C4-2B (cell line): ENCODE measurements around the gene NLRC5.

ENCODE experiments used
- H3K27ac ChIP-seq: fragments of 450-650 bp; 2 replicates; pipeline ENCODE4 v1.5.1; 2017
- ZFX ChIP-seq: fragments of 450-650 bp; IDR thresholded peaks from 2 replicates; pipeline ENCODE4 v1.6.1; 2017
- TF ChIP-seq, protein P1 (sequence below): fragments of 450-650 bp; conservative IDR thresholded peaks from 2 replicates; pipeline ENCODE4 v1.5.1; 2017; ENCODE audit warnings: mild to moderate bottlenecking

The NLRC5 gene

DNA sequence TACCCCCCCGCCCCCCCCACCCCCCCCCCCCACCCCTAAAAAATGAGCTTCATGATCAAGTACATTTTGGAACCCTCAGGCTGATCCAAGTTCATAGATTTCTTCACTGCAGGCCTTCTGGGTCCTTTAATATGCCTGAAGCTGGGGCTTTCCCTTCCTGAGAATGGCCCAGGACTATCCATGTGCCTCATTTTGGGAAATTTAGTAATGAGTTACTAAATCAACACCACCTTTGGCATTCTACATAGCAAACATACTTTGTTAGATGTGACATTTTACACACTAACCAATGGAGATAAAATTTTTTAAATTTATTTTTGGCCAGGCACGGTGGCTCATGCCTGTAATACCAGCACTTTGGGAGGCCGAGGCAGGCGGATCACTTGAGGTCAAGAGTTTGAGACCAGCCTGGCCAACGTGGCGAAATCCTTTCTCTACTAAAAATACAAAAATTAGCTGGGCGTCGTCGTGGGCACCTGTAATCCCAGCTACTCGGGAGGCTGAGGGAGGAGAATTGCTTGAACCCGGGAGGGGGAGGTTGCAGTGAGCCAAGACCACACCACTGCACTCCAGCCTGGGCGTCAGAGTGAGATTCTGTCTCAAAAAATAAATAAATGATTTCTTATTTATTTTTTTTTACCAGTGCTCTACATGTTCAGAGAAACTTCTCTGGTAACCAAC, 43.4 kb upstream of the NLRC5 start:
- TF ChIP-seq, protein P1, sequence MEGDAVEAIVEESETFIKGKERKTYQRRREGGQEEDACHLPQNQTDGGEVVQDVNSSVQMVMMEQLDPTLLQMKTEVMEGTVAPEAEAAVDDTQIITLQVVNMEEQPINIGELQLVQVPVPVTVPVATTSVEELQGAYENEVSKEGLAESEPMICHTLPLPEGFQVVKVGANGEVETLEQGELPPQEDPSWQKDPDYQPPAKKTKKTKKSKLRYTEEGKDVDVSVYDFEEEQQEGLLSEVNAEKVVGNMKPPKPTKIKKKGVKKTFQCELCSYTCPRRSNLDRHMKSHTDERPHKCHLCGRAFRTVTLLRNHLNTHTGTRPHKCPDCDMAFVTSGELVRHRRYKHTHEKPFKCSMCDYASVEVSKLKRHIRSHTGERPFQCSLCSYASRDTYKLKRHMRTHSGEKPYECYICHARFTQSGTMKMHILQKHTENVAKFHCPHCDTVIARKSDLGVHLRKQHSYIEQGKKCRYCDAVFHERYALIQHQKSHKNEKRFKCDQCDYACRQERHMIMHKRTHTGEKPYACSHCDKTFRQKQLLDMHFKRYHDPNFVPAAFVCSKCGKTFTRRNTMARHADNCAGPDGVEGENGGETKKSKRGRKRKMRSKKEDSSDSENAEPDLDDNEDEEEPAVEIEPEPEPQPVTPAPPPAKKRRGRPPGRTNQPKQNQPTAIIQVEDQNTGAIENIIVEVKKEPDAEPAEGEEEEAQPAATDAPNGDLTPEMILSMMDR = no peak
- TF ChIP-seq ZFX = no peak
- H3K27ac ChIP-seq = no peak overlapping the region

DNA sequence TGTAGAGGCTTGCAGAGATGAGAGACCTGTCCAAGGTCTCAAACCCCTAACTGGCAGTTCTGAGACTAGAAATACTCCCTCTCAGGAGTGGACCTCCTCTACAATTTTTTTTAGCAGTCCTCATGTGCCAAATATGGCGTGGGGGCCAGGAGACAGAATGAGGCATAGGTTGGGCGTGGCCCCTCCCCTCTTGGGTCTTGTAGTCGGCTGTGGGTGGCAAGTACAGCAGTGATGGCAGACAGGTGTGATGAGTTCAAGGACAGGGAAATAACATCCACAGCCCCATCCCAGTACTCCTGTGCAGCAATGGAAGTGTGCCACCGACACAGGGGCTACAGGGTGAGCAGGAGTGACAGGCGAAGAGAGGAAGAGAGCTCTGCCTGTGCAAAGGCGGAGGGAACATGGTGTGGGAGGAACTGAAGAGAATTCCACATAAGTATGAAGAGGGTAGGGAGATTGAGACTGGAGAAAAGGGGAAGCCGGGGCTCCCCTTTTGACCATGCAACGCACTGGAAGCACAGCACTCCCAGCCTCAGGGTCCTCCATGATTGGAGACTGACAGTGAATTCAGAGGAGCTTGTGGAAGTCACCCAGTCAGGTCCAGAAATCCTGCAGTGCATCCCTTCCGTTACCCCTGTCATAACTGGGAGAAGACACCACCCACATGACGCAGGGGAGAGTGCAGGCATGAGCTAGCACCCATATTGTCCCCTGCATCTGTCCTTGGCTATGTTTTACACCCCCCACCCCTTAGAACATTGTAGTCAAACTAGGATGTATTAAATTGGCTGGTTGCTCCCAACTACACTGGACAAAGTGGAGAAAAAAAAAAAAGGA, 42.4 kb upstream of the NLRC5 start:
- H3K27ac ChIP-seq = no peak overlapping the region
- TF ChIP-seq ZFX = no peak
- TF ChIP-seq, protein P1 = no peak

GRCh38 chr16:56947604-56947995, 41.8 kb upstream of the NLRC5 start:
- TF ChIP-seq, protein P1 = no peak
- TF ChIP-seq ZFX = no peak
- no peak overlapping the region for H3K27ac ChIP-seq

DNA sequence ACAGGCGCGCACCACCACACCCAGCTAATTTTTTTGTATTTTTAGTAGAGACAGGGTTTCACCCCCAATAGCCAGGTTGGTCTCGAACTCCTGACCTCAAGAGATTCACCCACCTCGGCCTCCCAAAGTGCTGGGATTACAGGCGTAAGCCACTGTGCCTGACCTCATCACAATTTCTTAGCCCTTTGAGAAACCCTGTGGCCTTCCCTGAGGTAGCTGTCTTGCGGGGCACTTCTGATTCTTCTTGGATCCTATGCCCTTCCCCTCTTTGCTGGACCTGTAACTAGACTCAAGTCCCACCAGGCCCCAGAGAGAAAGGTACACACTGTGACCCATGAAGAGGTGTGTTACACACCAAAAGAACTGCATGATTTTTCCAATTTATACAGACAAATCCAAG, 41.1 kb upstream of the NLRC5 start:
- TF ChIP-seq, protein P1 = no peak
- no peak for TF ChIP-seq ZFX
- H3K27ac ChIP-seq = no peak overlapping the region

- no peak for TF ChIP-seq ZFX
- TF ChIP-seq, protein P1 = no peak
- no peak overlapping the region for H3K27ac ChIP-seq
These were observed 39.3 kb upstream of the NLRC5 start for GRCh38 chr16:56950051-56950450.

GRCh38 chr16:56950455-56950854, 38.9 kb upstream of the NLRC5 start:
- TF ChIP-seq, protein P1 = no peak
- TF ChIP-seq ZFX = no peak
- H3K27ac ChIP-seq = no peak overlapping the region
